ENCODE results near the gene GUCY2F.

GUCY2F gene

DNA sequence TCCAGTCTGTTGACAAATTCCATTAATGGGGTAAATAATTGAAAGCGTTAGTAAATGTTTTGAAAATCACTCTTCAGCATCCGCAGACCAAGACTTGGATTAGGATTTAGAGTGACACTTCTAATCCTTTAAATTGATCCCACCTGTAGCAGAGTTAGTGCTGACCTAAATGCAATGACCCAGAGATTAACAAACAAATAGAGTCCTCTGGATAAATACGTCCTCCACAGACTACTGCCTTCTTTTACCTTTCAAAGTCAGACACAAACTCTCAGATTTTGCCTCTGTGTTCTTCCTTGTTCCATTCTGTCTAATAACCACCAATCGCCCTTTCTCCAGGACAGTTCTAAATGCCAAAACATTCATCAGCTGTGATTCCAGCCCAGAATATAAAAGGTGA, at the start of gene GUCY2F:
GUCY2F (minus strand) TSS at position 101 of the 400 bp plus-strand sequence. CDS start 6,150 bp downstream, outside the sequence.
- DNase-seq (ENCODE audit: low spot score): no peak
- in situ Hi-C loops (cut with MboI; ENCODE audit: low sequenced_read_pairs, unreplicated experiment): loop anchor here (10.0 kb wide), 2 partner anchors 143 to 403 kb away; partner anchors contain the start of gene KCNE5
- TF ChIP-seq, protein P1, sequence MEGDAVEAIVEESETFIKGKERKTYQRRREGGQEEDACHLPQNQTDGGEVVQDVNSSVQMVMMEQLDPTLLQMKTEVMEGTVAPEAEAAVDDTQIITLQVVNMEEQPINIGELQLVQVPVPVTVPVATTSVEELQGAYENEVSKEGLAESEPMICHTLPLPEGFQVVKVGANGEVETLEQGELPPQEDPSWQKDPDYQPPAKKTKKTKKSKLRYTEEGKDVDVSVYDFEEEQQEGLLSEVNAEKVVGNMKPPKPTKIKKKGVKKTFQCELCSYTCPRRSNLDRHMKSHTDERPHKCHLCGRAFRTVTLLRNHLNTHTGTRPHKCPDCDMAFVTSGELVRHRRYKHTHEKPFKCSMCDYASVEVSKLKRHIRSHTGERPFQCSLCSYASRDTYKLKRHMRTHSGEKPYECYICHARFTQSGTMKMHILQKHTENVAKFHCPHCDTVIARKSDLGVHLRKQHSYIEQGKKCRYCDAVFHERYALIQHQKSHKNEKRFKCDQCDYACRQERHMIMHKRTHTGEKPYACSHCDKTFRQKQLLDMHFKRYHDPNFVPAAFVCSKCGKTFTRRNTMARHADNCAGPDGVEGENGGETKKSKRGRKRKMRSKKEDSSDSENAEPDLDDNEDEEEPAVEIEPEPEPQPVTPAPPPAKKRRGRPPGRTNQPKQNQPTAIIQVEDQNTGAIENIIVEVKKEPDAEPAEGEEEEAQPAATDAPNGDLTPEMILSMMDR (IDR thresholded peaks at IDR 0.05; ENCODE audit: borderline replicate concordance, control extremely low read depth, extremely low read depth, insufficient read depth, missing control alignments): no peak

DNA sequence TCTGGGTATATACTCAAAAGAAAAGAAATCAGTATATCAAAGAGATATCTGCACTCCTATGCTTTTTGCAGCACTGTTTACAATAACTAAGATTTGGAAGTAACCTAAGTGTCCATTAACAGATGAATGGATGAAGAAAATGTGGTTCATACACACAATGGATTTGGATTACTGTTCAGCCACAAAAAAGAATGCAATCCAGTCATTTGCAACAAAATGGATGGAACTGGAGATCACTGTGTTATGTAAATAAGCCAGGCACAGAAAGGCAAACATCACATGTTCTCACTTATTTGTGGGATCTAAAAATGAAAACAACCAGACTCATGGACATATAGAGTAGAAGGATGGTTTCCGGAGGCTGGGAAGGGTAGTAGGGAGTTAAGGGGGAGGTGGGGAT, 37.1 kb upstream of the GUCY2F start:
- DNase-seq (ENCODE audit: low spot score): no peak
- in situ Hi-C loops (cut with MboI; ENCODE audit: low sequenced_read_pairs, unreplicated experiment): no loop called here
- TF ChIP-seq, protein P1 (IDR thresholded peaks at IDR 0.05; ENCODE audit: borderline replicate concordance, control extremely low read depth, extremely low read depth, insufficient read depth, missing control alignments): no peak

DNA sequence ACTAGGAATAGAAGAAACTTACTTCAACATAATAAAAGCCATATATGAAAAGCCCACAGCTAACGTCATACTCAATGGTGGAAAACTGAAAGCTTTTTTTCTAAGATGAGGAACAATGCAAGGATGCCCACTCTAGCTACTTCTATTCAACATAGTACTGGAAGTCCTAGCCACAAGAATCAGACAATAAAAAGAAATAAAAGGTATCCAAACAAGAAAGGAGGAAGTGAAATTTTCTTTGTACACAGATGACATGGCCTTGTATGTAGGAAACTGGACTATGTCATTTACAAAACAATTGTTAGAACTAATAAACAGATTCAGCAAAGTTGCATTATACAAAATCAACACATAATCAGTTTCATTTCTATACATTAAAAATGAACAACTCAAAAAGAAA, 29.2 kb upstream of the GUCY2F start:
- in situ Hi-C loops (cut with MboI; ENCODE audit: low sequenced_read_pairs, unreplicated experiment): no loop called here

DNA sequence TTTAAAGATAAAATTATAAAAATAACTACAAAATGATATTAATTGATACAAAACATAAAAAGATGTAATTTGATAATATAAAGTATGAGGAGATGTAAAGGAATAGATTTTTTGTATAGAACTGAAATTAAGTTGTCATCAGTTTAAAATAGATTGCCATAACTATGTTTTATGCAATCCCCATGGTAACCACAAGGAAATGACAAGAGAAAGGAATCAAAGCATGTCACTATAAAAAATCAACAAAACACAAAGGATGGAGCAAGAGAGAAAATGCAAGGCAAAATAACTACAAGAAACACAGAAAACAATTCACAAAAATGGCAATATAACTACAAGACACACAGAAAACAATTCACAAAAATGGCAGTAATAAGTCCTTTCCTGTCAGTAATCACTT, 27.0 kb upstream of the GUCY2F start:
- in situ Hi-C loops (cut with MboI; ENCODE audit: low sequenced_read_pairs, unreplicated experiment): no loop called here
- DNase-seq (ENCODE audit: low spot score): no peak
- TF ChIP-seq, protein P1 (IDR thresholded peaks at IDR 0.05; ENCODE audit: borderline replicate concordance, control extremely low read depth, extremely low read depth, insufficient read depth, missing control alignments): no peak

More for the DNA sequence above, 29.2 kb upstream of the GUCY2F start:
- TF ChIP-seq, protein P1 (IDR thresholded peaks at IDR 0.05; ENCODE audit: borderline replicate concordance, control extremely low read depth, extremely low read depth, insufficient read depth, missing control alignments): no peak
- no peak for DNase-seq (ENCODE audit: low spot score)

DNA sequence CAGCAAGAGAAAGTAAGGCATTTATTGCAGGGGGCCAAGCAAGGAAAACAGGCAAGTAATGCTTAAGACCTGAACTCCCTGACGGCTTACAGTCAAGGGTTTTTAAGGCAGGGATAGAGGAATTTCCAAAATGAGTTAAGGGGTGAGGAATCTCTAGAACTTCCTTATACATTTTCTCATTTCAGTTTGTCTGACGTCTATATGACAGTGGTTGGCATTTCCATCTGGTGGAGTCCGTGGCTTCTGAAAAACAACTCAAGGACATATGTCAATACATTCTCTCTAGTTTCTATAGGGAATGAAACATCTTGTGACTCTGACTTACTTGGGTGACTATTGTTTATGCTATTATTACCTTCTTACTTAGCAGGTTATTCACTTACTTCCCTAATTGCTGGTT, 19.3 kb upstream of the GUCY2F start:
- DNase-seq (ENCODE audit: low spot score): no peak
- in situ Hi-C loops (cut with MboI; ENCODE audit: low sequenced_read_pairs, unreplicated experiment): no loop called here
- TF ChIP-seq, protein P1 (IDR thresholded peaks at IDR 0.05; ENCODE audit: borderline replicate concordance, control extremely low read depth, extremely low read depth, insufficient read depth, missing control alignments): no peak

DNA sequence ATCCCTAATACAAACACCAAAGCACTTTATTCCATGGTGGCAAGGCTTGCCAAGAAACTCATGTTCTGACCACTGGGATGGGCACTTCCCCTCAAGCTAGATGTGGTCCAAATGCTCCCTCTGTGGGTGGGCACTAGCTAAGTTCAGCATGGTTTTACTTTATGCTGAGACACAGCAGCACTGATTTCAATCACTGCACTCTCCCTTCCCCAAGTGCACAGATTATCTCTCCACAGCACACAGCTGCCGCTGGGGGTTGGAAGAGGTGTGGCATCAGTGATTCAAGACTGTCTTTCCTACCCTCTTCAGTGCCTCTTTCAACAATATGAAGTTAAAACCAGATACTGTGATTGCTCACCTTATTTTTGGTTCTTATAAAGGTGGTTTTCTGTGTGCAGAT, 16.5 kb upstream of the GUCY2F start:
- TF ChIP-seq, protein P1 (IDR thresholded peaks at IDR 0.05; ENCODE audit: borderline replicate concordance, control extremely low read depth, extremely low read depth, insufficient read depth, missing control alignments): no peak
- no peak for DNase-seq (ENCODE audit: low spot score)
- in situ Hi-C loops (cut with MboI; ENCODE audit: low sequenced_read_pairs, unreplicated experiment): no loop called here

Measured in GM13976 (cell line).